Measurements from ENCODE around the gene RASSF4.

Gene RASSF4

GRCh38 chr10:44949127-44949802 lies 10.3 kb upstream of the RASSF4 start:
- DNase-seq: no peak

DNA sequence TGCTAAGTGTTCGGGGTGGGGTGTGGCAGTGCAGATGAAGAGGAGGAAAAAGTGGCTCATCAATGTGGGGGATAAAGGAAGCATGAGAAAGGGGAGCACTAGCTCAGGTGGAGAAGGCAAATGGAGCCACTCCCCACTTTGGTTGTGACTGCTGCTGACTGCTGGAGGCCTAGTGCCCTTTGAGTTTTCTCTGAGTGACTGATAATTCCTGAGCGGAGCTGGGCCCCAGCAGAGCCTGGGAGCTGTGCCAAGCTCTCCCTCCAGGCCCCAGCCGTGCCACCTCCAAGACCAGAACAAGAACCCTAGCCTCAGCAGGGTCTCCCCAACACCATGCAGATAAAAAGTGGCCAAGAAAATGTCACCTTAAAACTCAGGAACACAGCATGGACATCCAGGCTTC lies 9.7 kb upstream of the RASSF4 start:
- no peak for DNase-seq

GRCh38 chr10:44950326-44951225 lies 9.0 kb upstream of the RASSF4 start:
- DNase-seq: no peak

DNA sequence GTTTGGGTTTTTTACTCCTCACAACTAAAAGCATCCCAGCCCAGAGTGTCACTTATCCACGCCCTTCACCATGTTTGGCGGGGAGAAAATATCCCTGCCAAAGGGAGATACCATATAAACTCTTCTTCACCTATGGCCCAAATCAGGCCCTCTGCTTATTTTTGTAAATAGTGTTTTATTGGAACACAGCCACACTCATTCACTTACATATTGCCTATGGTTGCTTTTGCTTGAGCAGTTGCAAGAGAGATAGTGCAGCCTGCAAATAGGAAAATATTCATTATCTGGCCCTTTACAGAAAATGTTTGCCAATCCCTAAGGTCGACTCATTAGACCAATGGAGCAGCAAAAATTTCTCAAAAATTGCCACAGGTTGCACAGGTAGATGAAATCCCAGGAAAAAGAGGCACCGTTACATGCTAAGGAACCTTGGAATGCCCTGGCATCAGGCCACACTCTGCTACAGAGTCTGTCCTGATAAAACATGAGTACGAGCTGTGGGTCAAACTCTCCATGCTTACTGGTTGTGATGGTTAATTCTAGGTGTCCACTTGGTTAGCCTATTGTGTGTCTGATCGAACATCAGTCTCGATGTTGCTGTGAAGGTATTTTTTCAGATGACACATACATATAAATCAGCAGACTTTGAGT lies 7.9 kb upstream of the RASSF4 start:
- DNase-seq: no peak

DNA sequence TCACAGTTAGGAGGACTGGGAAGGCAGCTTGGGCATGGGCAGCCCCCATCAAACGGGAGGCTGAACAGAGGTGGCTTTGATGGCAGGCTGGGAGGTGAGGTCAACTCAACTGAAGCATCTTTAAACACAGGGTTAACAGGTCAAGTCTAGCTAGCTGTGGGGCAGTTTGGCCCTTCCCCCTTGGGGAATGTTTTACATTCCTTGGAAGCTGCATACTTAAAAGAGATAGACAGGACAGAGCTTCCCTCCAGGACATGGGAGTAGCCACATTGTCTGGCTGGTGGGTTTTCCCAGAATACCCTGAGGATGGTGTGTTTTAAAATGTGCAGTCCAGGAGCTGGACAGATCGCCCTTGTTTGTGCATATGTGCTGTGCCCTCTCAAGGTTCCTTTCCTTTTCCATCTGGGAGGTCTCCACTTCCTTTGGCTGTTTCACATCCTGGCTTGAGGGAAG lies 6.8 kb upstream of the RASSF4 start:
- no peak for DNase-seq

GRCh38 chr10:44954042-44954441 lies 5.6 kb upstream of the RASSF4 start:
- DNase-seq: no peak

DNA sequence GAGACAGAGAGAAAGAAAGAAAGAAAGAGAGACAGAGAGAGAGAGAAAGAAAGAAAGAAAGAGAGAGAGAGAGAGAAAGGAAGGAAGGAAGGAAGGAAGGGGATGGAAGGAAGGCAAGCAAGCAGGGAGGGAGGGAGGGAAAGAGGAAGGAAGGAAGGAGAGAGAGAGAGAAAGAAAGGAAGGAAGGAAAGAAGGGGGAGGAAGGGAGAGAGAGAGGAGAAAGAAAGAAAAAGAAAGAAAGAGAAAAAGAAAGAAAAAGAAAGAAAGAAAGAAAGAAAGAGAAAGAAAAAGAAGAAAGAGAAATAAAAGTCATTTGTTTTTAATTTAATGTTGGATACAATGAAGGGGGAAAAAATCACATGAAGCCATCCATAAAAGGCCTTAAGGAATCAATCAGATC lies 4.6 kb upstream of the RASSF4 start:
- no peak for DNase-seq

GRCh38 chr10:44955413-44956070 lies 4.1 kb upstream of the RASSF4 start:
- no peak for DNase-seq

GRCh38 chr10:44956226-44956625 lies 3.4 kb upstream of the RASSF4 start:
- no peak for DNase-seq

DNA sequence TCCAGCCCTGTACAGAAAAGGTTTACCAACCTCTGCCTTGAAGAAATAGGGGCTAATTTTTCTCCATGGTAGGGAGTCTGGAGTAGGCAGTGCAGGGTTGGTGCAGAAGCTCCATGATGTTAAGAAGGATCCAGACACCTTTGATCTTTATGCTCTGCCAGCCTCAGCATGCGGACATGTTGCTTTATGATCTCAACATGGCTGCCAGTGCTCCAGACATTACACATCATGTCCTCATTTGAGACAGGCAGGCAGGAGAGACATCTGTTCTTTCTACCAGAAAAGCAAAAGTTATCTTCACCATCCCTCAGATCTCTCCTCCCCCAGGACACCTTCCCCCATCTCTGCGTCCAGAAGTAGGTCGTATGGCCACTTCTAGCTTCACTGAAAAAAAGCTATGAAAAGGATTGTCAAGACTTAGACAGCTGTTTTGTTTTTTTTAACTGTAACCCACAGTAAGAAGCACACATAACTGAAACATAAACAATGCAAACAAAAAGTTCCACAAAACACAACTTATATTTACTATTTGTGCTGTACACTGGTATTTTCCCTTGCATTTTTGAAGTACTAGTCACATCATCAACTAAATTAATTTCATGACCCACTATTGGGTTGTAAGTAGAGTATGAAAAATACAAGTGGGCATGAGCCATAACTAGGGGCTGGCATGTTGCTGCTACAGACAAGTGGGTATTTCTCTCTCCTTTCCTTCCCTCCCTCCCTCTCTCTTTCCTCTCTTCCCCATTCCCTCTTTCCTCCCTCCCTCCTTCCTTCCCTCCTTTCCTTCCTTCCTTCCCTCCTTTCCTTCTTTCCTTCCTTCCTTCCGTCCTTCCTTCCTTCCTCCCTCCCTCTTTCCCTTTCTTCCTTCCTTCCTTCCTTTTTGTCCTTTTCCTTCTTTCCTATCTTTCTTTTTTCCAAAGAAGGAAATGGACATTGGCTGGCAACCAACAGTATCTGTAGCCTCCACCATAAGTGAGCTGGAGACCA lies 2.6 kb upstream of the RASSF4 start:
- no peak for DNase-seq

DNA sequence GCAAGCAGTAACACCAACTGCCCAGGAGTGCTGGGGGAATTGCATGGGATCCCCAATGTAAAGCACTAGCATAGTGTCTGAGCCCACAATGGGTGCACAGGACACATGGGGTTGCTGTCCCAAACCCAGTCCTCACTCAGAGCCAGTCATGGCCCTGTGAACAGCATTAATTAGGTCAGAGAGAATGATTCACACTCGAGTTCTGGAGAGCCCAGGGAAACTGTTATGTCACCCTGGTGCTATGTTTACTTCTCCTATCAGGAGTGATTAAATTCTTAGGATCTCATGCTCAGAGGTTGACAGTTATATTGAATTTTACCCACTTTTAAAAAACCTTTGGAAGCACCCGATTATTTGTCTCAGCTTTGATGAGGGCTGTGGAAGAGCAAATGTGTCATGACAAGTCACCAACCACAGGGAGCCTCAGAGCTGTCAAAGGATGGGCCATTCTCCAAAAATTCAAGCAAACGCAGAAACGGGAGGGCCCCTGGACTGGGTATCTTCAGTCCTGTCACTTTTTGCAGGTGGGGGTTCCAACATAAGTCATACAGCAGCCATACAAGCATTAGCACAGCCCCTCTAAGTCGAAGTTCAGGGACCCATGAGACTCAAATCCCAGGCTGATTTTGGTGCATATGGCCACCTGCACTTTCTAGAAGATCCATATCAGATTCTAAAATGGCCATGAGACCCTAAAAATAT lies 1.3 kb upstream of the RASSF4 start:
- DNase-seq: no peak

DNA sequence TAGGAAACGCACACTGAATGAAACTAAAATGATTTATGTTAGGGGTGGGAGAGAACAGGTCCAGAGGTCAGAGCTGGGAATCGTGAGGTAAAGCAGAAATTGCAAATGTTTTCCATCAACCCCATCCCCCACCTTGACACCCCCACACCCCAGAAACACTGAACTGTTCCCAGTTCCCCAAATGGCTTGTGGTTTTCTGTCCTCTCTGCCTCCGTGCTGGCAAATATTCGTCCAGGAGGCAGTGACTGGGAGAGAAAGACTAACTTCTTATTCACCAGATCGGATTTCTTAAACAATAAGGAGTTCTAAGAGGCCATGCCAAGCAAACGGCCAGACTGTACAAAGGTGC lies 730 bp upstream of the RASSF4 start:
- DNase-seq: no peak

DNA sequence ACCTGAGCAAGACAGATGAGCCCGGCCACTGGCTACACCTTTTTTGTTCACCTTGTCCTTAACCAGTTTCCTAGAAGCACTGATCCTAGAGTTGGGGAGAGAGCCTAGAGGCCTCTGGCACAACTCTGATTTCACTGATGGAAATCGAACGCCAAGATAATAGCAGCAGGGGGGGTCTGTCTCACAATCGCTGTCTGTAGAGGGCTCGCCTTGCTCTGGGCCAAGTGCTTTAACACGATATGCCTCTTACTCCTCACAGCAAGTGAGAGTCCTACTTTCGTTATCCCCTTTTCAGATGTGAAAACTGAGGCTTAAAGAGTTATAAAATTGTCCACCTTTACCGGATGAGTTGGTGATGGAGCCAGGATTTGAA lies 472 bp downstream of the RASSF4 start:
- no peak for DNase-seq

DNA sequence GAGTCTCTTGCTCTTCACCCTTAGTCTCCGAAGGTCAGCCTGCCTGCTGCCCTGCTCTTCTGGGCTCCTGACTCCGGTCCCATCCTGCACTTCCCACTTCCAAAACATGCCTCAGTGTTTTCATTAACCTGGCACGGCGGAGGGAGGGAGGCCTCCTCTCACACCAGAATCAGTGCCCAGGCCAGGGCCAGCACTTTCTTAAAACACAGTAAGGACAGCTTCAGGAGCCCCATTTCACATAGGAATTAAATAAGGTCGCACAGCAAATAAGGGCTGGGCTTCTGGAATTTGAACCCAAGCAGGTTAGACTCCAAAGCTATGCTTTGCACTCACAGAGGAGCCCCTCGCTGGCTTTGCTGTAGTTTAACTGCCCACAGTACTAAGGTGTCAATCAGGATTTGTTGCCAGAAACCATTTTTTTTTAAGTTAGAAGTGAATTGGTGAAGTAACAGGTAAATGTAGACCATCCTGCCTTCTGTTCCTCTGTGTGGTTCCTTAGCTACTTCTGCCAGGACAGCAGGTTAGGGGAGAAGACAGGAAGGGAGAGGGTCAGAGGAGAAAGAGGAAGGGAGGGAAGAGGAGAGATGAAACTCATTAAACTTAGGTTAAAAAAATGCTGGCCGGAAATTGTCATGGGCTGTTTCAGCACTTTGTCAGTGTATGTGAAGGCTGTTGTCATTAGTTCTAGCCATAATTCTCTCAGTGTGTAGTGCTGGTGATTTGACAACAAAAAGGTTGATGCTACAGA lies 1.1 kb downstream of the RASSF4 start:
- DNase-seq: no peak

GRCh38 chr10:44961230-44961571 lies 1.6 kb downstream of the RASSF4 start:
- DNase-seq: no peak

DNA sequence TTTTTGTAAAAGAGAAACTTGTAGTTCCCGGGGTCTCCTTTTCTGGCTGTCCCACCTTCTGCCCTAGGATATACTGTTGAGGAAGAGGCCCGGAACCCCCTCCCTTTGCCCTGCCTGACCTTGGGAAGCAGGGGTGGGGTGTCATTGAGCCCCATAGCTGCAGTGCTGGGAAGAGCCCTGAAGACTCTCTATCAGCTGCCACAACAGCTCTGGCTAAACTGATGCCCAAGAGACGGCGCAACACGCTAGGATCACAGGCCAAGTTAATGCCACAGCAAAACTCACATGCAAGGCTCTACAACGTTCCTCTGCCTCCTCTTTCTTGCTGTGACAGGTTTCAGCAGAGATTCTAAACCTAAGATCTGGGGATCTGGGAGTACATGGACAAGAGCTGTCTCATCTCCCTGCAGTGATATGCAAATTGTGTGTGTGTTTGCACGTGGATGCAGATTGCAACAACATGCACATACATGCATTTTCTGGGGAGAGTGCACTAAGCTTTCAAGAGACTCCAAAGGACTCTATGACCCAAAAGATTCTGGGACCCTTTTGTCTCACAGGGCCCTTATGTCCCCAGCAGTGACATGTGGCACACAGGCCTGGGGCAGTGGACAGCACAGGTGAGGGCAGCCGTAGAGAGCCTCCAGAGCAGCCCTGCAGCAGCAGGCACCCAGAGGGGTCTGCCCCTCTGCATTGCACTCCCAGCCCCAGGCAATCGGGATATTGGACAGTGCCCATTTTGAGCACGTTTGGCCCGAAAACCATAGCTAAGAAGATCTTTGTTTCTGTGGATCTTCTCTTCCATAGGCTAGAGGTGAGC lies 2.5 kb downstream of the RASSF4 start:
- DNase-seq: no peak

DNA sequence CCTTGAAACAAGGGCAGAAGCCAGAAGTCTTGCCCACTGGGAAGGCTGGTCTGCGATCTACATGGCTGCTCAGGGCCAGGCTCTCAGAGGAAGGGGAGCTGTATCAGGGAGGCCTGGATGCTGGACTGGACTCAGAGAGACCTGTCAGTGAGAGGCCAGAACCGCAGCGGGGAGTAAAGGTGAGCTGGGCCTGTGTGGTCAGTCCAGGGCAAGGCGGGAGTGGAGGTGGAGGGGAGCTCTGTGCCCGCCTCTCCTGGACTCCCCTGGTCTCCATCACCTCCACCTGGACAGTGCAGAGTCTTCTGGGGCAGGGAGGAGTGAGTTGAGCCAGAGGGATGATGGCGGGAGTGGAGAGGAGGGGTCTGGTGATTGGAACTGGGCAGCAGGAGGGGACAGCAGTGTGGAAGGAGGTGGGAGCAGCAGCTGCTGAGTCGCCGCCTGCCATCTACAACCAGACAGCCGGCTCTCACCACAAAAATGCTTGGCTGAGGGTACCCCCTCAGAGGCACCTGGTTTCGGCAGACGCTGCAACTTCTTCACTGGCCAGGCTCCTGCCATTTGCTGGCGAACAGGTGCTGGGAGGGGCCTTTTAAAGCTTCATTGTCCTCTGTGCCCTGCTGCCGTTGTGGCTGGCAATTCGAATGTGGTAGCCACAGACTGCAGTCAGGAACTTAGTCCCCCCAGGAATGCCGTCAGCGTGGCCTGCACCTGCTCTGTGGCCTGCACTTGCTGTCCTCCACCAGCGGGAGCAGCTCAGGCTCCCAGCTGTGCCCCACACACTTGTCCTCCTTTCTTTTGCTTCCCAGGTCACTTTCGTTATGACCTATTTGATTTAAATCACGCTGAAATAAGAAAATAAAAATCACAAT lies 3.5 kb downstream of the RASSF4 start:
- no peak for DNase-seq

GRCh38 chr10:44963772-44964633 lies 4.4 kb downstream of the RASSF4 start:
- DNase-seq: no peak

All from activated naive CD4-positive, alpha-beta T cell treated with anti-CD3 and anti-CD28 coated beads, Interleukin-2, amount 50 U/mL, for 16 hours (primary cell).